Endothelial cell of umbilical vein (primary cell): ENCODE measurements around the gene ANKRD33B. TPM values are rescaled to one million over a fixed set of nuclear protein-coding genes. Genes with fewer than 3 reads are reported as not detected.

Experiments
- BruUV-seq: library from RNA; stranded (reverse); fragments of 400-500 nt; replicated peaks from 2 replicates; lab custom pipeline; 2021; lab: Mats Ljungman, UMichigan
- CTCF ChIA-PET: fragments of 300-600, 350-600 bp; sonication (Branson Sonifier 250); formaldehyde crosslinking; loops from one replicate; lab custom pipeline; 2021; ENCODE audit warnings: antibody characterized with exemption, inconsistent platforms; lab: Charles Lee
- POLR2A ChIA-PET: fragments of 300-600, 350-600 bp; sonication (Branson Sonifier 250); formaldehyde crosslinking; loops from one replicate; lab custom pipeline; 2021; ENCODE audit warnings: antibody characterized with exemption, inconsistent platforms; lab: Charles Lee
- DNase-seq: peaks from one replicate; pipeline ENCODE4 v3.0.0-alpha.2; 2011; ENCODE audit warnings: low read depth, low spot score
- FAIRE-seq: peaks from 2 replicates; lab custom pipeline; 2011; peaks lifted over from hg19 to GRCh38; lab: Jason Lieb, UNC
- H2AFZ ChIP-seq: 2 replicates; pipeline ENCODE4 v1.6.0; 2012; ENCODE audit warnings: low read depth, low read length, control low read depth, inconsistent platforms
- H3K27ac ChIP-seq: 2 replicates; pipeline ENCODE4 v1.5.1; 2011; ENCODE audit warnings: low read depth, mild to moderate bottlenecking, control low read depth, low read length, moderate library complexity; ENCODE audit not compliant: insufficient read depth
- H3K27me3 ChIP-seq, 2 experiments: 2 replicates each; pipeline versions ENCODE4 v1.6.0 to v1.6.1; 2011; ENCODE audit warnings: low read length in 2 of 2, mixed read lengths in 1 of 2; ENCODE audit not compliant: control insufficient read depth in 2 of 2, insufficient read depth in 2 of 2
- H3K36me3 ChIP-seq, 2 experiments: 2 replicates in 1 of 2; 3 replicates in 1 of 2; pipeline ENCODE4 v1.5.1; 2011; ENCODE audit warnings: low read length in 2 of 2, mild to moderate bottlenecking in 1 of 2, moderate library complexity in 1 of 2; ENCODE audit not compliant: control insufficient read depth in 2 of 2, insufficient read depth in 2 of 2; ENCODE audit errors: extremely low read depth in 1 of 2
- H3K4me1 ChIP-seq: 3 replicates; pipeline ENCODE4 v1.5.1; 2011; ENCODE audit warnings: mild to moderate bottlenecking, low read length; ENCODE audit not compliant: control insufficient read depth, insufficient read depth; ENCODE audit errors: extremely low read depth
- H3K4me2 ChIP-seq: 2 replicates; pipeline ENCODE4 v1.6.1; 2011; ENCODE audit warnings: low read length, control low read depth, mixed read lengths; ENCODE audit not compliant: insufficient read depth
- H3K4me3 ChIP-seq, 3 experiments: fragments of 200-600 bp in 1 of 3; sonication (generic), shearing (Covaris generic) in 1 of 3; replicated peaks in 1 of 3; 2 replicates each; pipeline ENCODE4 v1.5.1; 2011 to 2016; ENCODE audit warnings: control low read depth in 3 of 3, low read length in 3 of 3, mild to moderate bottlenecking in 2 of 3, inconsistent platforms in 1 of 3, low read depth in 1 of 3, moderate library complexity in 1 of 3; ENCODE audit not compliant: insufficient read depth in 1 of 3
- H3K79me2 ChIP-seq: 2 replicates; pipeline ENCODE4 v1.6.0; 2012; ENCODE audit warnings: low read length, inconsistent platforms; ENCODE audit not compliant: control insufficient read depth, insufficient read depth
- H3K9ac ChIP-seq: replicated peaks from 2 replicates; pipeline ENCODE3; 2011; ENCODE audit warnings: low read length, control low read depth; ENCODE audit not compliant: insufficient read depth; ENCODE audit errors: extremely low read depth
- H3K9me1 ChIP-seq: replicated peaks from 3 replicates; pipeline ENCODE4 v1.6.0; 2011; ENCODE audit warnings: mild to moderate bottlenecking, low read length; ENCODE audit not compliant: control insufficient read depth, insufficient read depth; ENCODE audit errors: extremely low read depth
- H3K9me3 ChIP-seq: replicated peaks from 2 replicates; pipeline ENCODE4 v1.5.1; 2012; ENCODE audit warnings: low read length, inconsistent platforms; ENCODE audit not compliant: control insufficient read depth, insufficient read depth
- H4K20me1 ChIP-seq: replicated peaks from 2 replicates; pipeline ENCODE3; 2011; ENCODE audit warnings: mild to moderate bottlenecking, low read length; ENCODE audit not compliant: control insufficient read depth, insufficient read depth; ENCODE audit errors: extremely low read depth
- EZH2 ChIP-seq: IDR thresholded peaks from 2 replicates; pipeline ENCODE4 v1.6.1; 2012; ENCODE audit warnings: borderline replicate concordance, low read depth, mild to moderate bottlenecking, moderate library complexity, low read length, inconsistent platforms; ENCODE audit not compliant: severe bottlenecking
- FOS ChIP-seq: IDR thresholded peaks from 2 replicates; pipeline ENCODE4 v1.6.1; 2011; ENCODE audit warnings: mild to moderate bottlenecking, low read length, moderate library complexity, borderline replicate concordance; ENCODE audit not compliant: insufficient read depth
- GATA2 ChIP-seq: IDR thresholded peaks from 2 replicates; pipeline ENCODE4 v1.7.0; 2011; ENCODE audit warnings: low read depth, mild to moderate bottlenecking, moderate library complexity, mixed read lengths, low read length; ENCODE audit not compliant: insufficient read length, insufficient read depth
- JUN ChIP-seq: IDR thresholded peaks from 2 replicates; pipeline ENCODE4 v1.6.1; 2011; ENCODE audit warnings: borderline replicate concordance, low read depth; ENCODE audit not compliant: insufficient read length, insufficient read depth
- MYC ChIP-seq: IDR thresholded peaks from one replicate; pipeline ENCODE4 v1.6.1; 2011; ENCODE audit warnings: mild to moderate bottlenecking, low read depth, low read length
- POLR2A ChIP-seq: IDR thresholded peaks from 2 replicates; pipeline ENCODE4 v1.6.1; 2012; ENCODE audit warnings: low read depth, mild to moderate bottlenecking, control low read depth, low read length
- POLR2AphosphoS5 ChIP-seq: IDR thresholded peaks from 2 replicates; pipeline ENCODE4 v1.6.1; 2012; ENCODE audit warnings: low read depth, mild to moderate bottlenecking, control low read depth, low read length, moderate library complexity; ENCODE audit not compliant: insufficient read depth
- dilution Hi-C: fragments of 300-500 bp; cut with MboI; formaldehyde crosslinking; loops from one replicate; pipeline ENCODE4 v1.15.0; 2019; ENCODE audit warnings: low sequenced_read_pairs; ENCODE audit not compliant: extremely low pct_ligation_motif_present
- intact Hi-C: fragments of 100-400 bp; cut with micrococcal nuclease; formaldehyde crosslinking; loops from one replicate; pipeline ENCODE4 v1.10.0; 2022
- polyA plus RNA-seq, 4 experiments: library from polyadenylated mRNA; depleted of rRNA in 3 of 4; stranded (reverse) in 3 of 4; unstranded in 1 of 4; fragments of >200 nt; gene quantifications; 2 replicates each; pipeline versions ENCODE4 v1.2.1 to v1.2.3, GENCODE V29; 2011 to 2012; ENCODE audit warnings: missing spikeins in 1 of 4
- total RNA-seq: library from RNA; stranded (reverse); gene quantifications from 2 replicates; pipeline ENCODE4 v1.2.3, GENCODE V29; 2021
- TF ChIP-seq, protein P1 (sequence below): IDR thresholded peaks from 2 replicates; pipeline ENCODE4 v1.6.1; 2011; ENCODE audit not compliant: insufficient read depth, insufficient read length
- TF ChIP-seq, protein P2 (sequence below), 2 donors: IDR thresholded peaks; 1 replicate in 1 of 2; 2 replicates in 1 of 2; pipeline ENCODE4 v1.5.1; 2011; ENCODE audit warnings: low read length in 2 of 2, mild to moderate bottlenecking in 2 of 2, moderate library complexity in 2 of 2, control low read depth in 1 of 2, inconsistent platforms in 1 of 2, low read depth in 1 of 2; ENCODE audit not compliant: insufficient read depth in 1 of 2; ENCODE audit errors: extremely low read depth in 1 of 2

The ANKRD33B gene
- total and polyA plus RNA-seq, 2 donors (not counting 3 experiments of a cell fraction or from before 2014, with no cell fraction given): 2.4 to 5.4 TPM

DNA sequence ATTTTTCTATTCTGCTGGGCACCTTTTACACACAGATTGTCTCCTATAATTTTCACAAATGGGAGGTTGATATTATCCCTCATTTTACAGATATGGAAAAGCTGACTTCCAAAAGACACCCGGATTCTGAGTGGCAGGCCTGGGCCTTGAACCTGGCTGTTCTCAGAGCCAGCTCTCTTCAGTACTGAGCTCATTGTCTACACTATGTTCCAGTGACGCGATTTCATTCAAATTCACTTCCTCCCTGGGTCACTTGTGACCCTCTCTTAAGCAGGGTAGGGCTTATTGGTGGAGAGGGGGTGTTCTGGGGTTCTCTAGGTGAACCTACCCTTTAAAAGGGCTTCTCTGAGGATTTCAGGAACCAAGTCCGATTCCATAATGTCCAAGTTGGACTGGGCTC, 70.2 kb downstream of the ANKRD33B start:
- FAIRE-seq (no peak), DNase-seq (no peak)
- H4K20me1 ChIP-seq: no peaks in the 10 kb centered on the region
- H3K4me1 ChIP-seq: peaks cover 18% of the 10 kb centered on the region
- intact Hi-C loops (no loop called here), dilution Hi-C loops (no loop called here)
- CTCF ChIA-PET: interaction anchor here (1.0 to 1.5 kb wide), 8 partner anchors 10 to 193 kb away, joined by 3 to 10 read pairs (median 3); no protein-coding TSS in a partner anchor
- POLR2A ChIA-PET: no interaction called here
- BruUV-seq: no TSS peak
- peak overlapping the region; percentile 59 for H3K27ac ChIP-seq
- no peak overlapping the region for H3K9ac ChIP-seq
- no peaks in the 10 kb centered on the region for H3K27me3 ChIP-seq
- no peaks in the 10 kb centered on the region for H3K9me1 ChIP-seq
- no peak overlapping the region for H3K4me2 ChIP-seq
- H3K9me3 ChIP-seq: no peaks in the 10 kb centered on the region
- no peak overlapping the region for H3K4me3 ChIP-seq
- no peak overlapping the region for H2AFZ ChIP-seq
- TF ChIP-seq FOS: no peak
- no peak for TF ChIP-seq EZH2
- TF ChIP-seq POLR2A: no peak
- no peak for TF ChIP-seq GATA2
- no peak for TF ChIP-seq POLR2AphosphoS5
- TF ChIP-seq, protein P1, sequence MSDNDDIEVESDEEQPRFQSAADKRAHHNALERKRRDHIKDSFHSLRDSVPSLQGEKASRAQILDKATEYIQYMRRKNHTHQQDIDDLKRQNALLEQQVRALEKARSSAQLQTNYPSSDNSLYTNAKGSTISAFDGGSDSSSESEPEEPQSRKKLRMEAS: no peak
- TF ChIP-seq, protein P2, sequence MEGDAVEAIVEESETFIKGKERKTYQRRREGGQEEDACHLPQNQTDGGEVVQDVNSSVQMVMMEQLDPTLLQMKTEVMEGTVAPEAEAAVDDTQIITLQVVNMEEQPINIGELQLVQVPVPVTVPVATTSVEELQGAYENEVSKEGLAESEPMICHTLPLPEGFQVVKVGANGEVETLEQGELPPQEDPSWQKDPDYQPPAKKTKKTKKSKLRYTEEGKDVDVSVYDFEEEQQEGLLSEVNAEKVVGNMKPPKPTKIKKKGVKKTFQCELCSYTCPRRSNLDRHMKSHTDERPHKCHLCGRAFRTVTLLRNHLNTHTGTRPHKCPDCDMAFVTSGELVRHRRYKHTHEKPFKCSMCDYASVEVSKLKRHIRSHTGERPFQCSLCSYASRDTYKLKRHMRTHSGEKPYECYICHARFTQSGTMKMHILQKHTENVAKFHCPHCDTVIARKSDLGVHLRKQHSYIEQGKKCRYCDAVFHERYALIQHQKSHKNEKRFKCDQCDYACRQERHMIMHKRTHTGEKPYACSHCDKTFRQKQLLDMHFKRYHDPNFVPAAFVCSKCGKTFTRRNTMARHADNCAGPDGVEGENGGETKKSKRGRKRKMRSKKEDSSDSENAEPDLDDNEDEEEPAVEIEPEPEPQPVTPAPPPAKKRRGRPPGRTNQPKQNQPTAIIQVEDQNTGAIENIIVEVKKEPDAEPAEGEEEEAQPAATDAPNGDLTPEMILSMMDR (IDR thresholded peaks at IDR 0.05; ENCODE audit: extremely low read depth in 1 of 2, insufficient read depth in 1 of 2, low read depth in 1 of 2, low read length in 2 of 2): no peak
- TF ChIP-seq MYC: no peak
- TF ChIP-seq JUN: no peak
- no peaks in the 10 kb centered on the region for H3K36me3 ChIP-seq
- no peaks in the 10 kb centered on the region for H3K79me2 ChIP-seq
